Dedifferentiated amniotic fluid mesenchymal stem cell (primary cell): ENCODE results near the gene OSBPL10.

Experiments used
- DNase-seq: peaks from one replicate; pipeline ENCODE4 v3.0.0-alpha.2; 2016; ENCODE audit errors: extremely low spot score

OSBPL10 gene

DNA sequence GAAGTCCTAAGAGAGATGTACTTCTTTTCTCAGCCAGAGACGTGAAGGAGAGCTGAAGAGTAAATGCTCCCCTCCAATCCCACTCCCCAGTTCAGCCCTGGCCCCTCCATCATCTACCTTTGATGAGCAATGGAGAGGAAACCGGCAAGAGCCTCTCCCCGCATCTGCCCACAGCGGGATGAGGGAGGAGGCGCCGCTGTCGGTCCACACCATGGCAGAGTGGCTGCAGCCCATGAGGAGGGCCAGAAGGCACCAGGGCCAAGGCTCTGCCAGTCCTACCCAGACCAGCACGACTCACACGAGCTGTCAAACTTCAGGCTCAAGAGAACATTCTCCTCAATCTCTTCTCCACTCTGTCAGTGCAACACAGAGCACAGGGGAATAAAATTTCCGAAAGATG lies 129.8 kb downstream of the OSBPL10 start:
- no peak for DNase-seq

DNA sequence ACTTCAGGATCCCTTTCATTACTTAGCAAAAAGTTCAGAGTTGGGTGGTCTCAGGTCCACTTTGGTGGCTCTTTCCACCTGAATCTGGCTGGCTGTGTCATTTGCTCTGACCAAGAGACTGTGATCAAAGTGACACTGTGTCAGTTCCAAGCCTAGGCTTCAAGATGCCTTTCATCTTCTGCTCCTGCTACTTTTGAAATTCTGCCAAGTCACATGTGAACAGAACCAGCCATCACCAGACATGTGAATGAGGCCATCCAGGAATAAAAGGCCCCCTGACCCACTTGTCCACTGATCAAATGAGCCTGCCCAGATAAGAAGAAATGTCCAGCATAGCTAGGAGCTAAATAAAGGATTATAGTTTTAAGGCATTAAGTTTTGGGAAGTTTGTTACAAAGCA lies 132.2 kb downstream of the OSBPL10 start:
- DNase-seq, result no peak

DNA sequence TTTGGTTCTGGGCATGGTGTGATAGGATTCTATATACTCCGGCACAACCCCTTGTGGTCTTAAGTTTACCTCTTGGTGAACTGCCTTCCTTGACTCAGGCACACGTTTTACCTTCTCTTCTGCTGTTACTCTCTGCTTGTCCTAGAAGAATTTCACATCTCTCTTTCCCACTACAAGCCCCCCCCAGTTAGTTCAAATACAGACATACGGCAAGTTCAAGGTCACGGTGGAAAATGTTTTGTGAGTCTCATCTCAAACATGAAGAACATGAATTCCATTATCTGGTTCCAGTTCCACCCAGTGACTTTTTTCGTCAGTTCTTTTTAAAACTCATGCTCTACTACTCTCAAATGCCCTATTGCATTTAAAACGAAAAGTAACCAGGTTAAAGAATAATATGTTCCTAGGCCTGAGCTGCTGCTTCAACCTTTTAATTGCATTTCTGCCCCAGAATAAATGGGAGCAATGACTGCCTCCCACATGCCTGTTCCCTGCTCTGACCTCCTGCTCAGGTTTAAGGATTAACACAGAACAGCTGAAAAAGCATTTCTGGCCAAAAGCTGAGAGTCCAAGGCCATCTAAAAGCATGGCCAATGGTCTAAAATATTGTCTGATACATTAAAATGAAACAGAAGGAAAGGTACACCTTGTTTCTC lies 132.8 kb downstream of the OSBPL10 start:
- no peak for DNase-seq

DNA sequence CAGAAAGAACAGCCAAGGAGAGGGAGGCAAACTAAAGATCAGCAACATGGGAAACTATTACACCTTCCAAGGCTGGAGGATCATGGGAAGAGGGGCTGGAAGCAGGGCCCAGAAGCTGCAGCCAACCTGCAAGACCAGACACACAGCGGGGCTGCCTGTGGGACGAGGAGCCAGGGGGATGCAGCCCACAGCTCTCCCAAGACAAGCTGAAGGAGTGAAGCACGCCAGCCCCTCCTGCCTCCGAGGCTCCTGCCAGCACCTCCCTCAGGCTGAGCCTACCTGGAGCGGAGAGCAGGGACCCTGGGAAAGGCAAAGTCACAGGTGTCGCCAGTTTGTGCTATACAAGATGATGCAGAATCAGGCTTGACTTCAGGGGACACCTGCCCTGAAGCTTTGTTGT lies 133.3 kb downstream of the OSBPL10 start:
- DNase-seq, result no peak

DNA sequence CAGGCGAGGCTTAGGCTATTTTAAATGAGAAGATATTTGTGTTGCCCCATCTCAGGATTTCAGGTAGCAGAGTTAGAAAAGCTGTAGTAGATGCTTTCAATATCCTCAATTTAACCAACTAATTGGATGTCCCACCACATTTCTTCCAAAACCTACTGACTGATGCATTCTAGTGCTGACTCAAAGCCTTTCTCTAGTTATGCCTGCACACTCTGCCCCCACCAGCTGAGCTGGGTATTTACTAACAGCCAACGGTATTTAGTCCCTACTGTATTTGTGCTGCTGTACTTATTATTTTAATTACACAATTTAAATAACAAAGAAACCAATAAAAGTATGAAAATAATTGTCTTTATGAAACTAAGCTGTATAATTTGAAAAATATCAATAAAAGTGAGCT lies 139.5 kb downstream of the OSBPL10 start:
- no peak for DNase-seq

DNA sequence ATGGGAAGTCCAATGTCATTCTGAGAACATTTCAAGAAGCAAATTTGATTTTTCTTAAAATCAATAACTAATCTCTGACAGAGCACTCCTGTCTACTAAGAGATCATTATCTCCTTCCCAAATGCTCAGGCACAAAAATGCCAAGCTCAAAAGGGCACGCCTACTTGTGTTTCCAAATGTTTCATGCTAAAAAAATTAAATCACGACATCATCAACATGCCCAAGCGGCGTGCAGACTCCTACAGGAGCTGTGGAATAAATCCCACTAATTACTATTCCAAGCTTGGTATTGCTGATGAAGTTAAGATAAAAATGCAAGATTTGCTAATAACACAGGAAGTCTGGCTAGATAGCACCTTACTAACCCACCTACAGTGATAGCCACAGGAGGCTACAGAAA lies 140.8 kb downstream of the OSBPL10 start:
- no peak for DNase-seq

DNA sequence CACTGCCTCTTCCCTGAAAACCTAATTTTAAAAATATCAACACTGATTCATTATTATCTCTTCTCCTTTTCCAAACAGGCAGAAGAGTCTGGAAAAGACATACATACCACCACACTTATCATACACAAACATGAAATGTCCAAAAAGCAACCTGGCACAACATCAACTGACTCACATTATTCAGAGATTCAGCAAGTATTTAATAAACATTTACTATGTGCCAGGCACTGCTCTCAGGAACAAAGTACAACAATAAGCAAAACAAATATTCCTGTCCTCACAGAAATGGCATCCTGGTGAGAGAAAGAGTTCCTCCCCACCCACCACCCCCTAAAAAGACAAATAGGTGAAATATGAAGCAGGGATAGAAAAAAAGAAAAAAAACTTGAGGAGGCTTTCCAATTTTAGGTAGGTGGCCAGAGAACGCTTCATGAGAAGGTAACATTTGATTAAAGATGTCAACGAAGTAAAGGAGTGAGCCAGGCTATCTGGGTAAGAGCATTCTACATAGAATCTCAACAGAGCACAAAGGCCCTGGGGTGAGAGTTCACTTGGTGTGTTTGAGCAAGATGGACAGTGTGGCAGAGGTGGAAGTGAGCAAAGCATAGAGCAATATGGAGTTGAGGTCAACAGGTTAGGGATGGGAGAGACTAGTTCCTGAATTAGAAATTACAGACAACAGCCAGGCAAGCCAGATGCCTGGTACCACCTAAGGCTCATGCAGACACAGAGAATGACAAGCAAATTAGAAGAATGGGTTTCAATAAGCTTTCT lies 141.7 kb downstream of the OSBPL10 start:
- no peak for DNase-seq

DNA sequence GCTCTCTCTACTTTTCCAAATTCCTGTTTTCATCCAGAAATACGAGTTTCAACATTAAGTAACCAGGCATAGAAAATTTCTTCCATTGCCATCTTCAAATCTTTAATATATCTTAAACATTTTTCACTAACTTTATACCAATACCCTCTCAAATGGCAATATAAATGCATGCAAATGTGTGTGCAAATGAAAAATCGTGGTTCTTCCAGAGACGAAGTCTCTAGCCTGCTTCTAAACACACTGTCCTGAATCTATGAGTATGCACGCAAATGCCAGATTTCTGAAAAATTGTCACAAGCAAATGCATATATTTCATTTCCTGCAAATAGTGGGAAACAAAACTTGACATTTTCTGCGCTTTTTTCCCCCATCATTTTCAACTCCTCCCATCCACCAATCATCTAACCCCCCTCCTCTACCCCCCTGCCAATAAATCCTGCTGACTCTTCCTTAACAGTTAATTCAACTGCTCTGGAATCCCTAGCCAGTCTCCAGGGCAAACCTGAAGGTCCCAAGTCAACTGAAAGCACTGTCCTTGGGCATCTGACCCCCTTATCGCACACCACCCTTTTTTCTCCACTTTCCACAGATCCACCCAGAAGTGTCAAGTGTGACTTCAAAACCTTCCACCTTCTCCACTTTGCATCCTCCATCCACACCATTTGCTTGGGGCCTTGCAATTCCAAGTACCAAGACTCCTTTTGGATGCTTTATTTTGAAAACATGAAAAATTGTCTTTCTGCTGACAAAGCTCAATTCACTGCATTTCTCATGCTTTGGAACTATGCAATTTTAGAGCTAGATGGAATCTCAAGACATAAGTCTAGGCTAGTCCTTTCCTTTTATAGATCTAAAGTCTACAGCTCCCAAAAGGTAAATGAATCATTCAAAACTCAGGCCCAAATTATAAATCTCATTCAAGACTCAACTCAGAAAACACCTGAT lies 144.7 kb downstream of the OSBPL10 start:
- DNase-seq, result no peak

DNA sequence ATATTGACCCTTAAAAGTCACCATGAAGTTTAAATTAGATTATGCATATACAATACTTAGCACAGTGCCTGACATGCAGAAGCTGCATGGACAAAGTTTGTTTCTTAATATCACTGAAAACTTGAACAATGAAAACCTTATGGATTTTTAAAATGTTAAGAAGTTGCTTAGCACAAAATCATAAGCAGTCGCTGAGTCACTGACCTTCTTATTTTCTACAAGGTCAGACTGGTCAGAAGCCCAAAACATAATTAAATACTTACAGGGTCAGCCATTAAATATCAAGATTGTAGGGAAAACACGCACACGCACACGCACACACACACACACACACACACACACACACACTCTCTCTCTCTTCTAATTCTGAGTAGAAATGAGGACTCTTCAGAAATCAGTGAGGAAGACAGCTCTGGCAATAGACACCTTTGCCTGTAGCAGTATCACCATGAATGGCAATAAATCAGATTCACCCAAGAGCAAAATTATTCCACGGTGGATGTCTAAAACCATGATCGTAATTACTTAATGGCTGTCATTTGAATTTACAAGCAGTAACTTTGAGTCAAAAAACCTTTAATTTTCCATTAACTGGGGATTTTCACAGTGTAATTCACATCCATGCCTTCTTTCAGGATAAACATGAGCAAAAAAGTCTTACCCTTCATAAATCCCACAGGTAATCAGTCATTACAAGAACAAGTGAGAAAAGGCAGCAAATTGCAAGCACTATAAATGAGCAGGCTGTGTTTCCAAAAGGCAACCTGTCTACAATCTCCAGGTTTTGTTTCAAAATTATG lies 147.5 kb downstream of the OSBPL10 start:
- DNase-seq, result no peak

DNA sequence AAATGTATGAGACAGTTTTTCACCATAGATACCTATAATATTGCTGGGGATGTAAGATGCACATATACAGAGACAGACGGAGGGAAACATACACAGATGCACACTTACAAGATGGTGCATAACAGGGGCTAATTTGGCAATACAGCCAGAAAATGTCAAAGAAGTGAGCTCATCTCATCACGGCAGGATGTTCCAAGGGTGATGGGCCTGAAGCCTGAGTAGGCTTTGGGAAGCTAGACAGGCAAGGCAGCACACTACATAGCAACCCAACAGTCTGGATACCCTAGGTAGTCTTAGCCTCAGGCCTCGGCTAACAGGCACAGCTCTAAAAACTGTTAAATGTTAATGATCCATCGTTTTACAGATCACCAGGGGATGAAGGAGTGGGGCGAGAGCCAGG lies 148.5 kb downstream of the OSBPL10 start:
- DNase-seq, result no peak

DNA sequence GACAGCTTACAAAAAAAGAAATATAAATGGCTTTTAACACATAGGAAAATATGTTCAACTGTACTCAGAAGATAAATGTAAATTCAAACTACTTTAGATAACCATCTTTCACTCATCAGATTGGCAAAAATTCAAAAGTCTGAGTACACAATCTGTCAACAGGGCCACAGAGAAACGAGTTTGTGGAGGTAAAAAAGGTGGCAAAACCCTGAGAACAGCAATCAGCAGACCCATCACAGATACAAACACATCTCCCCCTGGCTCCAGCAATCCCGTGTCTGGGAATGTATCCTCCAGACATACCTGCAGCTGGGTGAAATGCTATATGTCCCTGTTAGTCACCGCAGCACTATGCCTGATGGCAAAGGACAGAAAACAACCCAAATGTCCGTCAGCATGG lies 149.5 kb downstream of the OSBPL10 start:
- DNase-seq, result no peak

DNA sequence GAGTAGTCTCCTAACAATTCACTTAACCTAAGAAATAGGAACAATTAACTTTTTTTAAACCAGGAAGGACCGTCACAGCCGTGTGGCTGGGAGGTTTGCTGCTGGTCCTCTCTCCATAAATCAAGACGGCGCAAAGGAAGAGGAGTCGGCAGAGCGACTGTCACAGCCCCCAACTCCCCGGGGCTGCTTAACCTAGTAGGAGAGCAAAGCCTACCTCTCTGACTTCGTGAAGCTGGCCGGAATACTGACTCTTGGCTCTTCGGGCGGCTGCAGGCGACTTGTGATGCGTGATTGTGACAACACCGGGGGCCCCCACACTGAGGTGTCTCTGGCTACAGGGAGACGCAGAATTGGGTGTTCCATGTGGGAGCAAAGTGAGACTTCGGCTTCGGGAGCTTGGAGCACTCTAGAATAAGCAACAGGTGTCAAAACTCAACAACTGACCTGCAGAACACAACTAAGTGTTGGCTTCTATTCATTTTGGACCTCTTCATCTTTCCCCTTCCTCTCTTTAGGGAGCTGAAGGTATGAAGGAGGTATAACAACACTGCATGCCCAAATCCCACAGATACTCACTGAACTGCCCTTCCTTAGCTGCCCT lies 151.1 kb downstream of the OSBPL10 start:
- DNase-seq, result no peak

DNA sequence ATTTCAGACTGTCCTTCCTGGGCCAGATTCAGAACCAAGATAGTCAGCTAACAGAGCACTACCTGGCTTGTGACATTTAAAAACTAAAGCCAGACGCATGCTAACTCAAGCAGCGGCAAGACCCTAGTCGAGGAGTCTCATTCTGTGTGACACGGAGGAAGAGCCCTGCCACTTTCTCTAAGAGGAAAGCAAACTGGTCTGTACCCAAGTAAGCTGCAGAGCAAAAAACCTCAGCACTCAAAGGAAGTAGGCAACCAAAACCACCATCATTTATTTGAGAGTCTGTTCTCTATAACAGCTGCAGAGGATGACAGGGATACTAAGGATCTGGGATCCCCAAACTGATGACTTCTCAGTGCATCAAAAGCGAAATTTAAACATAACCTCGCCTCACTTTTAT lies 152.1 kb downstream of the OSBPL10 start:
- no peak for DNase-seq

DNA sequence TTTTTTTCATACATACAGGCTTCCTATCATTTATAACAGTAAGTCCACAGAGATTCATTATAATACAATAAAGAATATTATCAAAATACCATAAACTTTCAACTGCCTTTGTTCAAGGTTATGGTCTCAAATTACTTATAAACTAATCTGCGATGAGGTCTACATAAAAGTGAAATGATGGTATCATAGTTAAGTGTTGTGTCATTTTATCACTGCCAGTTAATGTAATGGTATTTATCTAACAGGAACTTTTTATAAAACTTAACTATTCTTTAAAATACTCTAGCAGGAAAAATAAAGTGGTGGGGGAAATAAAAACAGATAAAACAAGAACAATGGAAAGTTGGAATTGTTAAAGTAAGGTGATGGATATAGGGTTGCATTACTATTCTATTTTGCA lies 153.1 kb downstream of the OSBPL10 start:
- no peak for DNase-seq

DNA sequence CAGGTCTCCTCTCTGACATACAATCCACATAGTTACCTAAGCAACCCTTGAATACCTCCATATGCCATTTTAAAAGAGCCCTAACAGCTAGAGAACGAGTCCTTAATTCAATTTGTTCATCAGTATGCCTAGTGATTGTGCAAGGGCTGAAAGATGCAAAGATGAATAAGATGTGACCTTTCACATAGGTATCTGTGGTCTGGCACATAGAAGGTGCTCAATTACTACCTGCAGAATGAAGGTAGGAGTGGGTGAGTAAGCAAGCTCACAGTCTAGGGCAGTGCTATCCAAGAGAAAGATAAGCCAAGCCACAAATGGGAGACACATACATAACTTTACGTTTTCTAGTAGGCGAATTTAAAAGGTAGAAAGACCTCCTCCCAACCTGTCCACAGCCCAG lies 157.9 kb downstream of the OSBPL10 start:
- DNase-seq, result no peak

DNA sequence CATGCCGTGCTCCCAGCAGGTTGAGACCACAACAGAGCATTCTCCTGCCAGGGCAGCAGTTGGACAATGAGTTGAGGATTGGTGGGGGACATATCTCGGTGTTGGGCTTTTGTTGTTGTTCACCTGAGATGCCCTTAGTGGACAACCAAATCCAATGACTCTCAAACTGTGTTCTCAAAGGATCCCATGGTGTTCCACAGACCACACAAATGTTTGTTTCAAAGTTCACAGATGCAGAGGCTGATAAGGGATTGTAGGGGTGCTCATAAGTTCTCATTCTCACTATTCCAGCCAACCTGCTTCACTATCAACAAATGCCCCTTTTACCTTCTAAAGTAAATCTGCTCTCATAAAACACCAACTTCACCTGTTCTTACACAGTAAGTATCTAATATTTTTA lies 159.9 kb downstream of the OSBPL10 start:
- no peak for DNase-seq

DNA sequence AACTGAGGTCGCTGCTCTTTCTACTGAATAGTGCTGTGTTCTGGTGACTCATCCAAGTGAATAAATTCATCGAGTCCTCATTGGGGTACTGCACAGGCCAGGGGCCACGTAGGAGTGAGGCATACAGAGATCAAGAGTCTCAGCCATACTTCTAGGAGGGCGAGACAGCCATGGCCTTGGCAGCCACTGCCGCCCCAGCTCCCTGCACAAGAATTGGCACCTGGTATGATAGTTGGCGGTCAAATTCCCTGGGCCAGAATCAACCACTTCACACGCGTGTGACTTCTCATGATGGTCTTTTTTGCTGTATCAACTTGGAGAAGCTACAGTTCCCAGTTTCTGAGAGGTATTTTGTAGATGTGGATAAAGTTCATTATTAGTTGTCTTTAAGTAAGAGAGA lies 161.6 kb downstream of the OSBPL10 start:
- no peak for DNase-seq

DNA sequence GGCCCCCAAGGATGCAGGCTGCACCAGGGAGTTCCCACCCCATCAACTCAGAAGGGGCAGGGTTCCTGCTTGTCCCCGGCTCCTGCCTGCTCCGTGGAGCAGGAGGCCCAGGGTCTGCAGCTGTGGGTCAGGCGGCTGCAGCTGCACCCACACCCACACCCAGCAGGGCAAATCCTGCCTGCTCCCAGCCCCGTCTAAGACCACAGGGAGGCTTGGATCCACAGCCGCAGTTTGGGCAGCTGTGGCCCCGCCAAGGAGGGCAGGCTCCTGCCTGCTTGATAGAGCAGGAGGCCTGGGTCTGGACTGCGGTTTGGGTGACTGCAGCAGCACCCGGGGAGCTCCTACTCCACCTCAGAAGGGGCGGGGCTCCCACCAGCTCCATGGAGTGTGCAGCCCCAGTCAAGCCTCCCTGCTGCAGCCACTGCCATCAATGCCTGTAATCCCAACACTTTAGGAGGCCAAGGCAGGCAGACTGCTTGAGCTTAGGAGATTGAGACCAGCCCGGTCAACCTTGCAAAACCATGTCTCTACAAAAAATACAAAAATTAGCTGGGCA lies 163.6 kb downstream of the OSBPL10 start:
- no peak for DNase-seq

DNA sequence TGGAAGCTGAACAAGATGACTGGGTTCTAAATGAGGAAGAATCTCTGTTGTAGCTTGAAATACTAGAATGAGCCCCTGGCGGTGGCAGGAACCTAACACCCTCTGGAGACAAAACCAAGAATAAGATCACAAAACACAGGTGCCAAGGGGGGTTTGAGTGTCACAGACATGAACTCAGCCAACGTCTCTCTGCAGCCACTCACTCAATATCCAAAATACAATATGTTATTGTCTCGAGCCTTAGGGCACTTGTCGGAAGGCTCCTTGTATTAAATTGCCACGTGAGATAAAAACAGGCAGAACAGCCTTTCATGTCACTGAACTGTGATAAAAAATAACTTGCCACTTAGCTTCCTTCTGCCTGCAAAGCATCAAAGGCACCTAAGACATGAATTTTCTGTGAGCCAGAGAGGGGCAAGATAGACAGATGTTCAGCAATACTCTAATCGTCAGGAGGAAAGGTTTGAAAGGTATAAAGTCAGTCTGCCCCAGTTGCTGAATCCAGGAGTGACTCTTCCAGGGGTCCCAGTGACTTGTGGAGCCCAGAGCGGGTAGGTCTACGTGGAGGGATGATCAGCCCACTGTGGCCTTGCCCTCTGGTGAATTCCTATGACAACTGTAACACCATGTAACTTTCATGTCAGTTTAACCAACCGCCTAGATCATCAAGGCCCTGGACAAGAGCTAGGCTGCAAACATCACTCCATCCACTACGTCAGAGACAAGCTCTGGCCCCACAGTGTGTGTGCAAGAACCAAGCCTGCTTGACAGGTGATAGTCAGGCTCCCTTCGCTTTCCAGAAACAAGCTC lies 165.2 kb downstream of the OSBPL10 start:
- no peak for DNase-seq

DNA sequence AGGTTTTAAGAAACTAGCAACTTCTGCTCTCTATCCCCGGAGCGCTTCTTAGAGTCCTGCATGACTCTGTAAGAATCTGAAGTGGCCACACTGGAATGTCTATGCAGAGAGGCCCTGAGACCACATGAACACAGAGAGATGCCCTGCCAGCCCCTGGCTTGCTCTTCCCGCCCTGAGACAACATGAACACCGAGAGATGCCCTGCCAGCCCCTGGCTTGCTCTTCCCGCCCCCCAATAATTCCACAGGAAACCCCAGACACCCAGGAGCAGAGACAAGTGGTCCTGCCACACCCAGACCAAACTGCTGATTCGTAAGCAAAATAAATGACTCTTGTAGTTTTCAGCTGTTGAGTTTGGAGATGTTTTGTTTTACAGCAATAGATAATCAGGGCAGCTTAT lies 166.1 kb downstream of the OSBPL10 start:
- no peak for DNase-seq
